ENCODE measurements around the gene SURF1. TPM values are rescaled to one million over a fixed set of nuclear protein-coding genes. Genes with fewer than 3 reads are reported as not detected.

The SURF1 gene
- total RNA-seq, 1 experiment from 2014 or later, result 71.7 TPM

DNA sequence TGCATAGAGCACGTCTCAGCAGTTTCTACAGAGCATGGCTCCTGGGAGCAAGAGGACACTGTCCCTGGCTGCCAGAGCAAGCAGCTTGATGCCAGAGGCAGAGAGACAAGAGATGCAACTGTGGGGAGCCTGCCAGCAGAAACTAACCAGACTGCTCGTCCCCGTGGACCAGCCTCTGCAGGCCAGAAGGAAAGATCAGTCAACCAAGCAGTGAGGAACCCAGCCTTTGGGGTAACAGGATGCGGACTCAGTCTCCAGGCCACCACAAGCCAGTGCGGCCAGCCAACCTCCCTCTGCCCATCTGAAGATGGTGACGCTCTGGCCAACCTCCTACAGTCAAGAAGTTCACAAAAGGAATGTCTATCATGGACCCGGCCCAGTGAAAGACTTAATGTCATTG lies 15.9 kb upstream of the SURF1 start:
- TF ChIP-seq EZH2phosphoT487 (IDR thresholded peaks at IDR 0.05; ENCODE audit: borderline replicate concordance) (no peak), TCF7L2 (IDR thresholded peaks at IDR 0.05; ENCODE audit: borderline replicate concordance, extremely low read depth, insufficient read depth, insufficient read length) (no peak), CBX3 (IDR thresholded peaks at IDR 0.05; ENCODE audit: low read depth) (no peak), ELF1 (IDR thresholded peaks at IDR 0.05; ENCODE audit: borderline replicate concordance, low read depth) (no peak), RAD21 (IDR thresholded peaks at IDR 0.05; ENCODE audit: low read depth) (no peak), CEBPB (IDR thresholded peaks at IDR 0.05; ENCODE audit: low read depth) (no peak), SIN3A (IDR thresholded peaks at IDR 0.05; ENCODE audit: low read depth) (no peak), POLR2A (IDR thresholded peaks at IDR 0.05; ENCODE audit: borderline replicate concordance, extremely low read depth, insufficient read depth, insufficient read length) (no peak), JUND (IDR thresholded peaks at IDR 0.05) (no peak), ZNF274 (IDR thresholded peaks at IDR 0.05; ENCODE audit: low read depth, low read length) (no peak), FOSL1 (IDR thresholded peaks at IDR 0.05; ENCODE audit: low read depth) (no peak), EGR1 (IDR thresholded peaks at IDR 0.05; ENCODE audit: low read depth) (no peak), EZH2 (IDR thresholded peaks at IDR 0.05) (no peak), SP1 (IDR thresholded peaks at IDR 0.05; ENCODE audit: low read depth) (no peak)
- TF ChIP-seq, protein P1, sequence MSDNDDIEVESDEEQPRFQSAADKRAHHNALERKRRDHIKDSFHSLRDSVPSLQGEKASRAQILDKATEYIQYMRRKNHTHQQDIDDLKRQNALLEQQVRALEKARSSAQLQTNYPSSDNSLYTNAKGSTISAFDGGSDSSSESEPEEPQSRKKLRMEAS (IDR thresholded peaks at IDR 0.05), result no peak
- TF ChIP-seq, protein P2, sequence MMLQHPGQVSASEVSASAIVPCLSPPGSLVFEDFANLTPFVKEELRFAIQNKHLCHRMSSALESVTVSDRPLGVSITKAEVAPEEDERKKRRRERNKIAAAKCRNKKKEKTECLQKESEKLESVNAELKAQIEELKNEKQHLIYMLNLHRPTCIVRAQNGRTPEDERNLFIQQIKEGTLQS (IDR thresholded peaks at IDR 0.05), result no peak
- TF ChIP-seq, protein P3, sequence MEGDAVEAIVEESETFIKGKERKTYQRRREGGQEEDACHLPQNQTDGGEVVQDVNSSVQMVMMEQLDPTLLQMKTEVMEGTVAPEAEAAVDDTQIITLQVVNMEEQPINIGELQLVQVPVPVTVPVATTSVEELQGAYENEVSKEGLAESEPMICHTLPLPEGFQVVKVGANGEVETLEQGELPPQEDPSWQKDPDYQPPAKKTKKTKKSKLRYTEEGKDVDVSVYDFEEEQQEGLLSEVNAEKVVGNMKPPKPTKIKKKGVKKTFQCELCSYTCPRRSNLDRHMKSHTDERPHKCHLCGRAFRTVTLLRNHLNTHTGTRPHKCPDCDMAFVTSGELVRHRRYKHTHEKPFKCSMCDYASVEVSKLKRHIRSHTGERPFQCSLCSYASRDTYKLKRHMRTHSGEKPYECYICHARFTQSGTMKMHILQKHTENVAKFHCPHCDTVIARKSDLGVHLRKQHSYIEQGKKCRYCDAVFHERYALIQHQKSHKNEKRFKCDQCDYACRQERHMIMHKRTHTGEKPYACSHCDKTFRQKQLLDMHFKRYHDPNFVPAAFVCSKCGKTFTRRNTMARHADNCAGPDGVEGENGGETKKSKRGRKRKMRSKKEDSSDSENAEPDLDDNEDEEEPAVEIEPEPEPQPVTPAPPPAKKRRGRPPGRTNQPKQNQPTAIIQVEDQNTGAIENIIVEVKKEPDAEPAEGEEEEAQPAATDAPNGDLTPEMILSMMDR (IDR thresholded peaks at IDR 0.05 in 2 of 3, conservative IDR thresholded peaks at IDR 0.05 in 1 of 3; ENCODE audit: borderline replicate concordance in 1 of 3, insufficient read depth in 1 of 3, low read depth in 2 of 3, low read length in 2 of 3), result no peak
- H3K4me2 ChIP-seq (ENCODE audit: low read length), result no peak overlapping the region

More for the DNA sequence above, 15.9 kb upstream of the SURF1 start:
- Histone ChIP-seq H3K4me3 (replicated peaks in 1 of 2; ENCODE audit: low read depth in 1 of 2, low read length in 2 of 2) (no peak overlapping the region), H2AFZ (ENCODE audit: low read depth, low read length, poor library complexity, severe bottlenecking) (no peak overlapping the region), H3K4me1 (ENCODE audit: control insufficient read depth in 1 of 2, insufficient read depth in 2 of 2, low read length in 2 of 2) (peaks cover 9 to 14% of the 10 kb centered on the region in 2 experiments; a peak in 3 of 4 replicates), H3K27me3 (ENCODE audit: insufficient read depth, low read length) (no peaks in the 10 kb centered on the region), H3K9me2 (ENCODE audit: insufficient read depth) (no peaks in the 10 kb centered on the region), H3K9me3 (ENCODE audit: control insufficient read depth in 1 of 2, insufficient read depth in 1 of 2, low read depth in 1 of 2, low read length in 2 of 2) (no peaks in the 10 kb centered on the region), H3K36me3 (ENCODE audit: control insufficient read depth in 1 of 2, insufficient read depth in 2 of 2, low read length in 2 of 2) (peaks cover 11 to 30% of the 10 kb centered on the region in 2 experiments; a peak in 3 of 4 replicates), H4K20me1 (ENCODE audit: insufficient read depth) (peaks cover 9% of the 10 kb centered on the region; the same call in 1 of the 2 replicates), H3K79me2 (ENCODE audit: insufficient read depth, low read length) (peaks cover 87% of the 10 kb centered on the region), H3K27ac (ENCODE audit: low read depth, low read length) (no peak overlapping the region), H3K9ac (ENCODE audit: low read length) (no peak overlapping the region)
- CTCF ChIA-PET, result no interaction called here
- BruUV-seq (replicated peaks), result no TSS peak
- intact Hi-C loops (cut with micrococcal nuclease), result no loop called here
- RAD21 ChIA-PET (ENCODE audit: low non-redundant PET in 1 of 2, low total read pairs in 2 of 2, uncharacterized antibody in 2 of 2, unreplicated experiment in 2 of 2), result no interaction called here
- DNase-seq (ENCODE audit: low read depth, low spot score) (no peak), ATAC-seq (no peak)
- POLR2A ChIA-PET, result interaction anchor here (1.4 kb wide), 1 partner anchor 16 kb away, joined by 7 read pairs; the partner anchor contains the start of genes SURF1 and SURF2

Data from HCT116 (cell line).